Calu3 (cell line): ENCODE results near the gene ASB13. TPM values are rescaled to one million over a fixed set of nuclear protein-coding genes. Genes with fewer than 3 reads are reported as not detected.

Experiments
- BruUV-seq: library from RNA; stranded (reverse); fragments of 400-500 nt; replicated peaks from 2 replicates; lab custom pipeline; 2021; lab: Mats Ljungman, UMichigan
- CTCF ChIA-PET: fragments of 300-600 bp; sonication (Branson Sonifier 250); formaldehyde crosslinking; loops from one replicate; lab custom pipeline; 2022; ENCODE audit warnings: antibody characterized with exemption; lab: Charles Lee
- DNase-seq: peaks from one replicate; pipeline ENCODE4 v3.0.0; 2022
- H3K27ac Mint-ChIP-seq: one replicate; pipeline ENCODE4 v1.8.0; 2022; ENCODE audit warnings: mixed read lengths; ENCODE audit not compliant: unreplicated experiment
- H3K27me3 Mint-ChIP-seq: one replicate; pipeline ENCODE4 v1.8.0; 2022; ENCODE audit warnings: mixed read lengths; ENCODE audit not compliant: unreplicated experiment
- H3K36me3 Mint-ChIP-seq: one replicate; pipeline ENCODE4 v1.8.0; 2022; ENCODE audit warnings: mild to moderate bottlenecking, moderate library complexity, mixed read lengths; ENCODE audit not compliant: insufficient read depth, unreplicated experiment
- H3K4me1 Mint-ChIP-seq: one replicate; pipeline ENCODE4 v1.8.0; 2022; ENCODE audit warnings: mild to moderate bottlenecking, low read depth, mixed read lengths; ENCODE audit not compliant: unreplicated experiment
- H3K4me3 Mint-ChIP-seq: one replicate; pipeline ENCODE4 v1.8.0; 2022; ENCODE audit warnings: mild to moderate bottlenecking, low read depth, moderate library complexity, mixed read lengths; ENCODE audit not compliant: unreplicated experiment
- H3K9me3 Mint-ChIP-seq: one replicate; pipeline ENCODE4 v1.8.0; 2022; ENCODE audit warnings: low read depth, mixed read lengths; ENCODE audit not compliant: unreplicated experiment
- intact Hi-C: fragments of 100-400 bp; cut with micrococcal nuclease; formaldehyde crosslinking; loops from one replicate; pipeline ENCODE4 v1.10.0; 2022; ENCODE audit not compliant: unreplicated experiment
- total RNA-seq: library from RNA; stranded (reverse); gene quantifications from 2 replicates; pipeline ENCODE4 v1.2.3, GENCODE V29; 2022
- TF ChIP-seq, protein P1 (sequence below): fragments of 200-600 bp; IDR thresholded peaks from one replicate; pipeline ENCODE4 v1.8.0; 2022; ENCODE audit warnings: antibody characterized with exemption; ENCODE audit not compliant: unreplicated experiment

The ASB13 gene
- total RNA-seq, 1 experiment from 2014 or later, result 21.6 TPM

DNA sequence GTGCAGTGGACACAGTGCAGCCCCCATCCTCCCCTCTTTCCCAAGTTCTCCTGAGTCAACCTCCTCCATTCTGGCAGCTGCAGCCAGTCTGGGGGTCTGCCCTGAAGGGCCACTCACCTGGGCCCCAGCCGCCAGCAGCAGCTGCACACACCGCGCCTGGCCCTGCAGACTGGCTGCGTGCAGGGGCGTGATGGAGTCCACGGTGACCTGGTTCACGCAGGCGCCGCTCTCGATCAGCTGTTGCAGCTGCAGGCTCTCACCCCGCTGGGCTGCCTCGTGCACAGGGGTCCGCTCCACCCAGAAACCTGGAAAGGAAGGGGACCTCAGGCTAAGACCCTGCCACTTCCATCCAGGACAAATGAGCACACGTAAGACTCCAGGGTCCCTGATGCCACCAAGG lies 13.6 kb downstream of the ASB13 start:
- Mint-ChIP-seq H3K4me1 (no peaks in the 10 kb centered on the region), H3K4me3 (no peak overlapping the region), H3K9me3 (no peaks in the 10 kb centered on the region), H3K27me3 (no peaks in the 10 kb centered on the region), H3K36me3 (peaks cover 9% of the 10 kb centered on the region), H3K27ac (no peak overlapping the region)
- intact Hi-C loops, result no loop called here
- TF ChIP-seq, protein P1, sequence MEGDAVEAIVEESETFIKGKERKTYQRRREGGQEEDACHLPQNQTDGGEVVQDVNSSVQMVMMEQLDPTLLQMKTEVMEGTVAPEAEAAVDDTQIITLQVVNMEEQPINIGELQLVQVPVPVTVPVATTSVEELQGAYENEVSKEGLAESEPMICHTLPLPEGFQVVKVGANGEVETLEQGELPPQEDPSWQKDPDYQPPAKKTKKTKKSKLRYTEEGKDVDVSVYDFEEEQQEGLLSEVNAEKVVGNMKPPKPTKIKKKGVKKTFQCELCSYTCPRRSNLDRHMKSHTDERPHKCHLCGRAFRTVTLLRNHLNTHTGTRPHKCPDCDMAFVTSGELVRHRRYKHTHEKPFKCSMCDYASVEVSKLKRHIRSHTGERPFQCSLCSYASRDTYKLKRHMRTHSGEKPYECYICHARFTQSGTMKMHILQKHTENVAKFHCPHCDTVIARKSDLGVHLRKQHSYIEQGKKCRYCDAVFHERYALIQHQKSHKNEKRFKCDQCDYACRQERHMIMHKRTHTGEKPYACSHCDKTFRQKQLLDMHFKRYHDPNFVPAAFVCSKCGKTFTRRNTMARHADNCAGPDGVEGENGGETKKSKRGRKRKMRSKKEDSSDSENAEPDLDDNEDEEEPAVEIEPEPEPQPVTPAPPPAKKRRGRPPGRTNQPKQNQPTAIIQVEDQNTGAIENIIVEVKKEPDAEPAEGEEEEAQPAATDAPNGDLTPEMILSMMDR, result no peak
- no peak for DNase-seq
- BruUV-seq, result no TSS peak
- CTCF ChIA-PET, result no interaction called here

DNA sequence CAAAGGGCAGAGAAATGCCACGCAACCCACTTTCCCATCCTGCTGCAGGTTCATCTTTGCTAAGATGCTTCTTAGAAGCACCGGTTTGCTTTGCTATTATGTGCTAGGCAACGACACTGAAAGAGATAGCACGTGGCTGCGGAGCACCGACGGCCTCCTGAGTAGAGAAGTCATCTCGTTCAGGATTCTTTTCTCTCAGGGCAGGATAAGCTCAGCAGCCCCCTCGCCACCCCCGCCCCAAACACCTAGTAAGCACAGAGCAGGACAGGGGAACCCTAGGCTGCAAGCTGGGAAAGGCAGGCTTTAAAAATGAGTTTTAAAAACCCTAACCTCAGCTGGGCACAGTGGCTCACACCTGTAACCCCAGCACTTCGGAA lies 15.0 kb downstream of the ASB13 start:
- Mint-ChIP-seq H3K9me3 (no peaks in the 10 kb centered on the region), H3K4me1 (no peaks in the 10 kb centered on the region), H3K27me3 (no peaks in the 10 kb centered on the region), H3K4me3 (no peak overlapping the region), H3K36me3 (peaks cover 13% of the 10 kb centered on the region), H3K27ac (no peak overlapping the region)
- DNase-seq, result no peak
- TF ChIP-seq, protein P1, result no peak
- CTCF ChIA-PET, result interaction anchor here (0.7 kb wide), 1 partner anchor 799 kb away, joined by 15 read pairs; no protein-coding TSS in a partner anchor
- no TSS peak for BruUV-seq
- intact Hi-C loops, result no loop called here

DNA sequence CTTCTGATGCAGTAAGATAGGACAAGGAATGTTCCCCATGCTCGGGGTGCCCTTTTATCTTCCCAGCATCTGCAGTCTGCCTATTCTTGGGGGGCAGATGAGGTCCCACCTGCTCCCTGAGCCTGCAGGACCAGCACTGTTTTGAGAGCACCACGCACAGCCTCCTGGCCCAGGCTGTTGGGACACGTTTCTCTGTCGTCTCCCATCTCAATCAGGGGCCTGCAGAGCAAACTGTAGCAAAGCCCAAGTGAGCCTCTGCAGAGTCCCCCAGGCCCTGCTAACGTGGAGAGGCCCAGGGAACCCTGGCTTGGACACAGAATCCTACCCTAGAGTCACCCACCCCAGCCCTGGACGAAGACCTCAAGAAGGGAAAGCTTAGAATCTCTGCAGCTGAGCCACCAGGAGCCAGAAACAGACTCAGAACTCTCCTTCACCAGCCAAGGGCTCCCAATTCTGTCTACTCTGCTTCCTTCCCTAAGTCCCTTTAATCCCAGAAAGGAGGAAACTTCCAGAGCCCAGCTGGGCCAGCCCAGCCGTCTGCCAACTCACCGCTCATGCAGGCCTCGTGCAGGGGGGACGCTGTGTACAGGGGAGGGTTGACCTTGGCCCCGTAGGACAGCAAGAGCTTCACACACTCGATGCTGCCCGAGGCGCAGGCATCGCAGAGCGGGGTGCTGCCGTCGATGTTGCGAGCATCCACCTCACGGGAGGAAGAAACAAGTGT lies 15.6 kb downstream of the ASB13 start:
- CTCF ChIA-PET, result no interaction called here
- TF ChIP-seq, protein P1, result no peak
- no peak overlapping the region for H3K27ac Mint-ChIP-seq
- H3K27me3 Mint-ChIP-seq, result no peaks in the 10 kb centered on the region
- no peak overlapping the region for H3K4me3 Mint-ChIP-seq
- intact Hi-C loops, result no loop called here
- no peak for DNase-seq
- no peaks in the 10 kb centered on the region for H3K4me1 Mint-ChIP-seq
- H3K9me3 Mint-ChIP-seq, result no peaks in the 10 kb centered on the region
- no TSS peak for BruUV-seq
- H3K36me3 Mint-ChIP-seq, result peaks cover 13% of the 10 kb centered on the region

DNA sequence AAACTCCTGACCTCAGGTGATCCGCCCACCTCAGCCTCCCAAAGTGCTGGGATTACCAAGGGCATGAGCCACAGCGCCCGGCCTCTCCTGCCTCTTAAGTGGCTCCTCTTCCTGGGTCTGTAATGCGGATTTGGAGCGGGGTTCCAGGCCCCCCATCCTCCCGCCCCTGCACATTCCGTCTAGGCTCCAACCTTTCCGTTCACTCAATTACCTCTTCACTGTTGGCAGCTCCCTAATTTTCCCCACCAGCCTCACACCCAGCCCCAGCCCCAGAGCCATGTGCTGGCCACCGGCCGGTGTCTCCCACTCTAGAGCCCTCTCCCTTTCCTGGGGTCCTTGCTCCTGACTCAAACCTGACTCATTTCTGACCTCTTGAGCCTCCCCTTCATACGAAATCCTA lies 16.6 kb downstream of the ASB13 start:
- BruUV-seq, result no TSS peak
- Mint-ChIP-seq H3K9me3 (no peaks in the 10 kb centered on the region), H3K27ac (no peak overlapping the region), H3K27me3 (no peaks in the 10 kb centered on the region), H3K4me3 (no peak overlapping the region), H3K36me3 (peaks cover 13% of the 10 kb centered on the region), H3K4me1 (no peaks in the 10 kb centered on the region)
- no peak for DNase-seq
- intact Hi-C loops, result no loop called here
- CTCF ChIA-PET, result no interaction called here
- TF ChIP-seq, protein P1, result no peak
